IMR-90 (cell line): ENCODE data around the gene EXOC5. TPM values are rescaled to one million over a fixed set of nuclear protein-coding genes. Genes with fewer than 3 reads are reported as not detected.

ENCODE experiments used
- ATAC-seq: fragments of 200-7000 bp; cut with Tn5 transposase; 2 replicates; pipeline ENCODE4 v1.9.1; 2020; ENCODE audit warnings: low read depth, mild to moderate bottlenecking, moderate library complexity
- Bru-seq: library from RNA; stranded (reverse); fragments of 400-500 nt; gene quantifications from one replicate; lab custom pipeline; 2021; lab: Mats Ljungman, UMichigan
- BruChase-seq, 2 experiments: library from RNA; stranded (reverse); fragments of 400-500 nt; gene quantifications; one replicate each; lab custom pipeline; 2021; lab: Mats Ljungman, UMichigan
- BruUV-seq: library from RNA; stranded (reverse); fragments of 400-500 nt; replicated peaks from 2 replicates; lab custom pipeline; 2021; lab: Mats Ljungman, UMichigan
- CTCF ChIA-PET: fragments of 300-600 bp; formaldehyde crosslinking; extraction: SDS; loops from one replicate; lab custom pipeline; 2021; ENCODE audit warnings: antibody characterized with exemption; lab: Yijun Ruan, JAX
- POLR2A ChIA-PET: fragments of 300-600 bp; sonication (Branson Sonifier 250); formaldehyde crosslinking; loops from one replicate; lab custom pipeline; 2022; ENCODE audit warnings: antibody characterized with exemption; ENCODE audit not compliant: unreplicated experiment; lab: Charles Lee
- DNase-seq: peaks from one replicate; pipeline ENCODE4 v3.0.0; 2013
- H2AFZ ChIP-seq: replicated peaks from 2 replicates; pipeline ENCODE3; 2013; ENCODE audit warnings: low read length, mild to moderate bottlenecking; ENCODE audit not compliant: poor library complexity
- H2AK5ac ChIP-seq: 2 replicates; pipeline ENCODE4 v1.6.1; 2013; ENCODE audit warnings: low read depth, low read length, inconsistent platforms
- H2AK9ac ChIP-seq: replicated peaks from 2 replicates; pipeline ENCODE3; 2013; ENCODE audit warnings: mild to moderate bottlenecking, low read depth, low read length, moderate library complexity; ENCODE audit not compliant: poor library complexity
- H2BK120ac ChIP-seq: 2 replicates; pipeline ENCODE4 v1.6.1; 2013; ENCODE audit warnings: low read depth, low read length, inconsistent platforms
- H2BK15ac ChIP-seq: 3 replicates; pipeline ENCODE4 v1.6.1; 2013; ENCODE audit warnings: low read depth, low read length, inconsistent platforms
- H2BK20ac ChIP-seq: 2 replicates; pipeline ENCODE4 v1.6.1; 2013; ENCODE audit warnings: low read depth, mild to moderate bottlenecking, inconsistent platforms, low read length, moderate library complexity
- H2BK5ac ChIP-seq: 2 replicates; pipeline ENCODE4 v1.6.1; 2013; ENCODE audit warnings: mild to moderate bottlenecking, low read depth, low read length, inconsistent platforms; ENCODE audit not compliant: poor library complexity, severe bottlenecking
- H3K14ac ChIP-seq: replicated peaks from 2 replicates; pipeline ENCODE4 v1.6.1; 2013; ENCODE audit warnings: low read depth, low read length, inconsistent platforms
- H3K18ac ChIP-seq: 2 replicates; pipeline ENCODE4 v1.6.1; 2013; ENCODE audit warnings: low read depth, low read length, control low read depth
- H3K23ac ChIP-seq: 2 replicates; pipeline ENCODE4 v1.6.1; 2013; ENCODE audit warnings: low read depth, low read length, inconsistent platforms
- H3K27ac ChIP-seq: 2 replicates; pipeline ENCODE4 v1.5.1; 2013; ENCODE audit warnings: mild to moderate bottlenecking, control low read depth, low read length; ENCODE audit not compliant: insufficient read depth
- H3K27me3 ChIP-seq: 2 replicates; pipeline ENCODE4 v1.6.1; 2013; ENCODE audit warnings: low read length; ENCODE audit not compliant: control insufficient read depth, insufficient read depth
- H3K36me3 ChIP-seq: 2 replicates; pipeline ENCODE4 v1.6.1; 2013; ENCODE audit warnings: low read length, mixed read lengths; ENCODE audit not compliant: control insufficient read depth, insufficient read depth
- H3K4ac ChIP-seq: 2 replicates; pipeline ENCODE4 v1.6.1; 2013; ENCODE audit warnings: low read depth, low read length, inconsistent platforms
- H3K4me1 ChIP-seq: 2 replicates; pipeline ENCODE4 v1.6.1; 2013; ENCODE audit warnings: low read length, mixed read lengths; ENCODE audit not compliant: control insufficient read depth, insufficient read depth
- H3K4me2 ChIP-seq: 2 replicates; pipeline ENCODE4 v1.6.1; 2013; ENCODE audit warnings: low read depth, mild to moderate bottlenecking, control low read depth, low read length, moderate library complexity
- H3K4me3 ChIP-seq: 2 replicates; pipeline ENCODE4 v1.5.1; 2013; ENCODE audit warnings: low read depth, mild to moderate bottlenecking, control low read depth, low read length, moderate library complexity; ENCODE audit not compliant: insufficient read depth
- H3K56ac ChIP-seq: 2 replicates; pipeline ENCODE4 v1.6.1; 2013; ENCODE audit warnings: low read length, inconsistent platforms; ENCODE audit not compliant: insufficient read depth; ENCODE audit errors: extremely low read depth
- H3K79me1 ChIP-seq, 2 experiments: 2 replicates each; pipeline ENCODE4 v1.6.1; 2013; ENCODE audit warnings: low read length in 2 of 2, inconsistent platforms in 1 of 2, low read depth in 1 of 2
- H3K9ac ChIP-seq: 2 replicates; pipeline ENCODE4 v1.6.1; 2013; ENCODE audit warnings: low read depth, low read length, control low read depth
- H3K9me1 ChIP-seq: 2 replicates; pipeline ENCODE4 v1.6.1; 2013; ENCODE audit warnings: low read length, inconsistent platforms; ENCODE audit not compliant: insufficient read depth
- H3K9me3 ChIP-seq: 2 replicates; pipeline ENCODE4 v1.6.1; 2013; ENCODE audit warnings: low read length; ENCODE audit not compliant: control insufficient read depth, insufficient read depth
- H4K20me1 ChIP-seq: 2 replicates; pipeline ENCODE4 v1.6.1; 2013; ENCODE audit warnings: low read length, inconsistent platforms; ENCODE audit not compliant: insufficient read depth
- H4K5ac ChIP-seq: 2 replicates; pipeline ENCODE4 v1.6.1; 2013; ENCODE audit warnings: mild to moderate bottlenecking, low read depth, low read length, control low read depth
- H4K8ac ChIP-seq, 2 experiments: 2 replicates each; pipeline ENCODE4 v1.6.1; 2013; ENCODE audit warnings: low read depth in 2 of 2, low read length in 2 of 2, control low read depth in 1 of 2, inconsistent platforms in 1 of 2
- H4K91ac ChIP-seq: 2 replicates; pipeline ENCODE4 v1.6.1; 2013; ENCODE audit warnings: low read depth, low read length, inconsistent platforms; ENCODE audit not compliant: insufficient read depth
- MAFK ChIP-seq: IDR thresholded peaks from 2 replicates; pipeline ENCODE4 v1.6.1; 2012; ENCODE audit warnings: low read depth, low read length, improper control_type of control experiment
- MAZ ChIP-seq: IDR thresholded peaks from 2 replicates; pipeline ENCODE4 v1.6.1; 2012; ENCODE audit warnings: low read depth, mild to moderate bottlenecking, low read length, improper control_type of control experiment, moderate library complexity, borderline replicate concordance
- POLR2A ChIP-seq: IDR thresholded peaks from 2 replicates; pipeline ENCODE4 v1.6.1; 2012; ENCODE audit warnings: mild to moderate bottlenecking, low read depth, low read length
- RCOR1 ChIP-seq: IDR thresholded peaks from 2 replicates; pipeline ENCODE4 v1.6.1; 2012; ENCODE audit warnings: mild to moderate bottlenecking, low read length, improper control_type of control experiment; ENCODE audit not compliant: insufficient replicate concordance
- WGBS, 2 experiments: methylation state at CpG; one replicate each; pipeline versions ENCODE4 v1.1.5 to v1.1.7; 2013; ENCODE audit warnings: missing lambda C conversion rate in 2 of 2; ENCODE audit not compliant: insufficient read length in 1 of 2; ENCODE audit errors: extremely low coverage in 2 of 2; 5-methylcytosine and 5-hydroxymethylcytosine counted together
- dilution Hi-C: fragments of 300-500 bp; cut with HindIII; formaldehyde crosslinking; loops from one replicate; pipeline ENCODE4 v1.14.3; 2018; ENCODE audit warnings: low sequenced_read_pairs; ENCODE audit not compliant: unreplicated experiment
- in situ Hi-C: fragments of 300-500 bp; cut with MboI; formaldehyde crosslinking; loops from 3 replicates; pipeline ENCODE4 v1.14.3; 2019; ENCODE audit warnings: low sequenced_read_pairs, inconsistent platforms, mixed read lengths
- intact Hi-C: fragments of 100-400 bp; cut with micrococcal nuclease; formaldehyde crosslinking; loops from 2 replicates; pipeline ENCODE4 v1.10.0; 2022
- long read RNA-seq: library from polyadenylated mRNA; unstranded; transcript quantifications from one replicate; pipeline ENCODE4 v2.0.0, GENCODE V29; 2021; ENCODE audit not compliant: unreplicated experiment
- polyA plus RNA-seq, 3 experiments: library from polyadenylated mRNA; depleted of rRNA; stranded (reverse); fragments of >200 nt; gene quantifications; 2 replicates each; pipeline ENCODE4 v1.2.3, GENCODE V29; 2012; ENCODE audit warnings: low replicate concordance in 1 of 3
- total RNA-seq: library from RNA; depleted of rRNA; stranded (reverse); fragments of >200 nt; gene quantifications from 2 replicates; pipeline ENCODE4 v1.2.3, GENCODE V29; 2012; rRNA removed
- TF ChIP-seq, protein P1 (sequence below): fragments of 150-350 bp; IDR thresholded peaks from 2 replicates; pipeline ENCODE4 v1.6.1; 2017; ENCODE audit warnings: mild to moderate bottlenecking, antibody characterized with exemption, low read length, low read depth

The EXOC5 gene, protein sequence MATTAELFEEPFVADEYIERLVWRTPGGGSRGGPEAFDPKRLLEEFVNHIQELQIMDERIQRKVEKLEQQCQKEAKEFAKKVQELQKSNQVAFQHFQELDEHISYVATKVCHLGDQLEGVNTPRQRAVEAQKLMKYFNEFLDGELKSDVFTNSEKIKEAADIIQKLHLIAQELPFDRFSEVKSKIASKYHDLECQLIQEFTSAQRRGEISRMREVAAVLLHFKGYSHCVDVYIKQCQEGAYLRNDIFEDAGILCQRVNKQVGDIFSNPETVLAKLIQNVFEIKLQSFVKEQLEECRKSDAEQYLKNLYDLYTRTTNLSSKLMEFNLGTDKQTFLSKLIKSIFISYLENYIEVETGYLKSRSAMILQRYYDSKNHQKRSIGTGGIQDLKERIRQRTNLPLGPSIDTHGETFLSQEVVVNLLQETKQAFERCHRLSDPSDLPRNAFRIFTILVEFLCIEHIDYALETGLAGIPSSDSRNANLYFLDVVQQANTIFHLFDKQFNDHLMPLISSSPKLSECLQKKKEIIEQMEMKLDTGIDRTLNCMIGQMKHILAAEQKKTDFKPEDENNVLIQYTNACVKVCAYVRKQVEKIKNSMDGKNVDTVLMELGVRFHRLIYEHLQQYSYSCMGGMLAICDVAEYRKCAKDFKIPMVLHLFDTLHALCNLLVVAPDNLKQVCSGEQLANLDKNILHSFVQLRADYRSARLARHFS
- 52.5 and 89.7 TPM in 2 replicates for total RNA-seq
- polyA plus RNA-seq (2012; rRNA removed): 17.9 and 22.4 TPM in 2 replicates
- 4.9 and 10.2 TPM in 2 replicates for polyA plus RNA-seq (2012; cell fraction: cytosol; rRNA removed)
- polyA plus RNA-seq (2012; cell fraction: nucleus; rRNA removed; ENCODE audit: low replicate concordance): 2.6 and 14.8 TPM in 2 replicates
- Bru-seq, nascent RNA: percentile 79 among the genes with signal in this experiment
- BruChase-seq, experiment 1, labeled RNA remaining after a 6-hour chase: percentile 82 among the genes with signal in this experiment
- BruChase-seq, experiment 2, labeled RNA remaining after a 2-hour chase: percentile 81 among the genes with signal in this experiment
- long read RNA-seq, full-length matches to known transcripts: 33 of 56 reads
- long read RNA-seq, partial matches to known transcripts: 14 of 56 reads
- long read RNA-seq, other reads (novel, unspliced or antisense): 9 of 56 reads

DNA sequence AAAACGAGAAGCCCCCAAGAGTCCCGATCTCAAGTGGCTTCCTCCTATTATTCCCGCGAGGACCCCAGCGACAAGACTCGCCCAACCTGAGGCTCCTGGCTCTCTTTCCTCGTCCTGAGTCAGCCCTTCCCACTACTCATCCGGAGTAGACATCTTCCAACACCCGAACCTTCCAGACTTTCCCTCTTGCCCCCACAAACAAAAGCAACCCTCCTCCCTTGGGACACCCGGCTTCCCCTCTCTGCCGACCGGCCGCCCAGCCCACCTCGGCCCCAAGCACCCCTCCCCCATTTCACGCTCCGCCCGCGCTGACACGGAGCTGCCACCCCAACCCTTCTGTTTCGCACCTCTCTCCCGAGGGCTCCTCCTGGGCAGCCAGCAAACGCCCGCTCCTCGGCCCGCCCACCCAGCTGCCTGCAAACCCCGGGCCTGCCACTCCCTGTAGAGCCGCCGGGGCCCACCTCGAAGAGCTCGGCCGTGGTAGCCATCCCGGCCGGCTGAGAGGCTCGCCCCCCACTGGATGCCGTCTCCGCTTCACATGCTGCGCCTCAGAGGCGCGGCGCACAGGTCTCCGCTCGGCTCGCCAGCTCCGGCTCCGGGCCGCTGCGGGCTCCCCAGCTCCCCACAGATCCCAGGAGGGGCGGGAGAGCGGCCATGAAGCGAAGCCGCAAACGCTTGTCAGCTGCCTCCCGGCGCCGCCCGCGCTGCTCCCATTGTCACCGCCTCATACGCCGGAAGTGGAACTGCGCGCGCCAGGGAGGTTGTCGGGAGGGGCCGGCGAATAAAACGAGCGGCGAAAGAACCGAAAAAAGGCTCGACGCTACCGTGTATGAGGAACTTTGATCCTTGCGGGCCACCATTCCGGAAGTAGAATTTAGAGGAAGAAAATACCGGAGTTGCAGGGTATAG, at the start of gene EXOC5, which contains the start of gene AP5M1:
EXOC5 (minus strand) TSS at position 745 of the 909 bp plus-strand sequence; CDS start at position 488, 257 bp downstream.
AP5M1 (plus strand) TSS at position 811 of the 909 bp plus-strand sequence. CDS start 344 bp downstream, outside the sequence.
- Histone ChIP-seq H3K4me1 (0 out of 2 replicates have a peak, but pooled peaks cover 2% of the 10 kb centered on the region), H3K36me3 (no peaks in the 10 kb centered on the region), H3K9me3 (no peaks in the 10 kb centered on the region), H2AFZ (peak within 1 kb of the TSS; percentile 94), H4K8ac (peak within 1 kb of the TSS; percentile 93 to 96), H2BK5ac (peak within 1 kb of the TSS; percentile 70), H3K27ac (peak within 1 kb of the TSS; percentile 72), H2AK5ac (peak within 1 kb of the TSS; percentile 18; the same call in 1 of the 2 replicates), H2BK120ac (peak within 1 kb of the TSS; percentile 71), H2BK15ac (peak within 1 kb of the TSS; percentile 55; the same call in 2 of the 3 replicates), H4K5ac (peak within 1 kb of the TSS; percentile 71), H3K79me1 (peaks cover 9 to 38% of the 10 kb centered on the region in 2 experiments), H3K23ac (peak within 1 kb of the TSS; percentile 96), H3K56ac (peak within 1 kb of the TSS; percentile 95), H3K9me1 (no peaks in the 10 kb centered on the region; the same call in 1 of the 2 replicates), H2AK9ac (peak within 1 kb of the TSS; percentile 88), H3K14ac (peak within 1 kb of the TSS; percentile 92), H3K4me2 (peak within 1 kb of the TSS; percentile 83), H3K4ac (peak within 1 kb of the TSS; percentile 96), H3K18ac (peak within 1 kb of the TSS; percentile 23), H3K4me3 (peak within 1 kb of the TSS; percentile 91), H3K27me3 (no peaks in the 10 kb centered on the region), H3K9ac (peak within 1 kb of the TSS; percentile 88), H4K91ac (peak within 1 kb of the TSS; percentile 84), H2BK20ac (peak within 1 kb of the TSS; percentile 62; the same call in 1 of the 2 replicates), H4K20me1 (peaks cover 3% of the 10 kb centered on the region)
- in situ Hi-C loops: loop anchor here (25.0 kb wide), 1 partner anchor 969 kb away; the partner anchor contains the start of gene PSMA3
- dilution Hi-C loops: no loop called here
- BruUV-seq: no TSS peak
- 0% methylated on average over 49 of the region's 76 CpGs; no CpG with 5 or more reads in 1 of the 2 experiments for WGBS, 2 experiments
- ATAC-seq (peak; percentile 91), DNase-seq (peak; percentile 89)
- CTCF ChIA-PET: interaction anchor here (1.0 to 1.3 kb wide), 2 partner anchors 10 to 14 kb away, joined by 3 to 4 read pairs; no protein-coding TSS in a partner anchor
- intact Hi-C loops: no loop called here
- TF ChIP-seq MAFK (0 out of 2 replicates have a peak, but pooled peaks have one; percentile 13), RCOR1 (no peak), POLR2A (peak; percentile 72; the same call in 1 of the 2 replicates), MAZ (peak; percentile 19; the same call in 1 of the 2 replicates)
- TF ChIP-seq, protein P1, sequence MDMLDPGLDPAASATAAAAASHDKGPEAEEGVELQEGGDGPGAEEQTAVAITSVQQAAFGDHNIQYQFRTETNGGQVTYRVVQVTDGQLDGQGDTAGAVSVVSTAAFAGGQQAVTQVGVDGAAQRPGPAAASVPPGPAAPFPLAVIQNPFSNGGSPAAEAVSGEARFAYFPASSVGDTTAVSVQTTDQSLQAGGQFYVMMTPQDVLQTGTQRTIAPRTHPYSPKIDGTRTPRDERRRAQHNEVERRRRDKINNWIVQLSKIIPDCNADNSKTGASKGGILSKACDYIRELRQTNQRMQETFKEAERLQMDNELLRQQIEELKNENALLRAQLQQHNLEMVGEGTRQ: 0 out of 2 replicates have a peak, but pooled peaks have one; percentile 4
- POLR2A ChIA-PET: interaction anchor here (0.6 to 1.4 kb wide), 2 partner anchors 12 to 667 kb away, joined by 3 to 8 read pairs; no protein-coding TSS in a partner anchor
